NCI-H2171 (cell line): ENCODE measurements around the gene SNX8.

Experiments
- DNase-seq: peaks from one replicate; lab custom pipeline; 2025; lab: John Stamatoyannopoulos, UW

Gene SNX8

GRCh38 chr7:2242541-2243429 lies 71.5 kb downstream of the SNX8 start:
- no peak for DNase-seq

DNA sequence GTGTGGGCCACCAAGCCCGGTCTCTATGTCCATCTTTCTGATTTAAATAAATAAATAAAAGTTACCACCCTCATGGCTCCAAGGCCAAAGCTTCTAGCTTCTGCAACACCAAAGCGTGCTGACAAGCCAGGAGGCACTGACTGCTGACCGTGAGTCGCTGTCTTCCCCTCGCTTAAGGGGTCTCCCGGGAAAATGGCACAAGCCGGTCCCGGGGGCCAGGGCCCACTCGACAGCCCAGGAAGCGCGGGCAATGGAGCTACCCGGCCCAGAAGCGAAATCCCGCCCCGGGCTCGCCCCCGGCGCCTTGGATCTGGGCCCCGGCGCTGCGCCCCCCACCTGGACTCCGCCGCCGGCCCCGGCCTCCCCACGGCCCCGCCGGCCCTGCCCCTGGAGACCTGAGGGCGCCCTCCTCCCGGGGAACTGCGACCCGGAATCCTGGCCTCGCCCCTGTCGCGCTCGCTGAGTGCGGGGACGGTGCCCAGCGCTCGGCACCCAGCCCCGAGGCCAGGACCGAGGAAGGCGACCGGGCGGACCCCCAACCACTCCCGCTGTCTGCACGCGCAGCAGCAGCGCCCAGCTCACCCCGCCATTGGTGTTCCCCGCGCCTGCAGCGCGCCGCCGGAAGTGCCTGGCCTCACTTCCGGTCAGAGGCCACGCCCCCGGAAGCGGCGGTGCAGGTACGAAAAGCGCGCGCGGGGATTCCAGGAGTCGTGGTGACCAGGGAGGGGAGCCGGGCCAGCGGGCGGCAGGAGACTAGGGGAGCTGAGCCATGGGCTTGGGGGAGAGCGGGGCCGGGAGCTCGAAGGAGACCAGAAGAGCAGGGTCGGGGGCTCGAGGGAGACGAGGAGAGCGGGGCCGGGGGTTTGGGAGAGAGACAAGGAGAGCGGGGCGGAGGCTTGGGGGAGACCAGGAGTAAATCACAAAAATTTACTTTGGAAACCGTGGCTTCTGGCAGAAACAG lies 72.4 kb downstream of the SNX8 start, which contains the start of the genes MRM2 and NUDT1:
MRM2 (minus strand) TSS at position 626 of the 961 bp plus-strand sequence; CDS start at position 590, 36 bp downstream.
NUDT1 (plus strand) TSS at position 647 of the 961 bp plus-strand sequence. CDS start 2,349 bp downstream, outside the sequence.
- DNase-seq = peak; percentile 74

DNA sequence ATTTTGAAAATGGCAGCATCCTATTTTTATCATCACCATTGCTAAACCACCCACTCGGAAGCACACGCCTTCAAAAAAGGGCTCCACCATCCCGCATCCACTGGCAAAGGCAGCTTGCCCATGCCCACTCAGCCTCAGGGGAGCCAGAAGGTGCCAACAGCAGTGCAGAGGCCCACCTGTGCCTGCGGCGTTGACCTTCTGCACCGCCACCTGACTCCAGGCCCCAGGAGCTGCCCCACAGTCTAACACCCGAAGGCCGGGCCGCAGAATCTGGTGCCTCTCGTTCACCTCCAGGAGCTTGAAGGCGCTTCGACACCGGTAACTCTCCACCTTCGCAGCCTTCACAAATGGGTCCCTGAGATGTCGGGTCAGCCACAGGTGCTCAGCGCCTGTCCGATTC lies 75.0 kb downstream of the SNX8 start:
- DNase-seq = no peak

- DNase-seq = peak; percentile 71
Observed at GRCh38 chr7:2237109-2237602, 77.1 kb downstream of the SNX8 start.

DNA sequence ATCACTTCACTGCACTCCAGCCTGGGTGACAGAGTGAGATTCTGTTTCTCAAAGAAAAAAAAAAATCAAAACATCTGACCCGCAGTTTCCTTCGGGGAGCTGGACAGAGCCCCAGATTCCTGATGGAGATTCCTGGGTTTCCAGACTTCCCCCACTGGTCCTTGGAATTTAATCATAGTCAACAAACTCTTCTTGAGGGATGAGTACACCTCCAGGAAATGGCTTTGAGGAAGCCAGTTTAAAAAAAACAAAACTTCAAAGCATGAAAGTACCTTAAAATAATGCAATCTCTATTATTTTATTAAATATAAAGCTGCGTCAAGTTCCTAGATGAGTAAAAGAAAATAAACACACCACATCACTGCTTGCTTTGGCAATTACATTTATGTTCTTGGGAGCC lies 80.3 kb downstream of the SNX8 start:
- no peak for DNase-seq

- DNase-seq = peak; percentile 88
Observed at GRCh38 chr7:2232766-2233520, 81.3 kb downstream of the SNX8 start, which contains the start of gene MAD1L1. MAD1L1 (minus strand) TSS chr7:2232945; CDS start chr7:2230133, 2,812 bp downstream.

- DNase-seq = no peak
Observed at GRCh38 chr7:2231992-2232765, 82.1 kb downstream of the SNX8 start.

- DNase-seq = no peak
Observed at GRCh38 chr7:2230882-2231281, 83.4 kb downstream of the SNX8 start.

GRCh38 chr7:2230226-2230625 lies 84.0 kb downstream of the SNX8 start:
- DNase-seq = no peak

GRCh38 chr7:2229467-2229866 lies 84.8 kb downstream of the SNX8 start:
- DNase-seq = no peak

DNA sequence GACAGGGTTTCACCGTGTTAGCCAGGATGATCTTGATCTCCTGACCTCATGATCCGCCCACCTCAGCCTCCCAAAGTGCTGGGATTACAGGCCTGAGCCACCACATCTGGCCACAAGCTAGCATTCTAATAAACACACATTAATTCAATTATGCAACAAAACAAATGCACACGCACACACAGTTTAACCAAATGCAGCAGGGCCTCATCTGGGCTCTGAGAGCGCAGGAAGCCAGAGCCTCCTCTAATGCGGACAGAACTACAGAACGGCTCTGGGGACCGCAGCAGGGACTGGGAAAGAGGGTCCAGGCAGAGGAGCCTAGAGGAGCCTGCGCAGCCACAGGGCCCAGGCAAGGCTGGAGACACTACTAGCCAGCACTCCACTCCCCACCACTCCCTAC lies 85.3 kb downstream of the SNX8 start:
- no peak for DNase-seq

- no peak for DNase-seq
Observed at GRCh38 chr7:2227699-2228098, 86.5 kb downstream of the SNX8 start.

DNA sequence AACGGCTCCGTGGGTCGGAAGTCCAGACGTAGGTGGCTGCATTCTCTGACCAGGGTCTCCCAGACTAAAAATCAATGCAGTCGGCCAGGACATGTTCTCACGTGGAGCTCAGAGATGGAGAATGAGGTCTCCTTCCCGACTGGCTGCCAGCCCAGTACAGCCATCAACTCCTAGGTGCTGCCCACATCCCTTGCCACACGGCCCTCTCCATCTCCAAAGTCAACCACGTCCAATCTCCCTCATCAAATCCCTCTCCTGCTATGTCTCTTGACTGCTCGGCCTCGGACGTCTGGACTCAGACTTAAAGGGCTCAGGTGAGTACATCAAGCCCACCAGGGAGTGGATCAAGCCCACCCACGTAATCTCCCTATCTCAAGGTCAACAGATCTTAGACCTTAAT lies 88.4 kb downstream of the SNX8 start:
- no peak for DNase-seq

DNA sequence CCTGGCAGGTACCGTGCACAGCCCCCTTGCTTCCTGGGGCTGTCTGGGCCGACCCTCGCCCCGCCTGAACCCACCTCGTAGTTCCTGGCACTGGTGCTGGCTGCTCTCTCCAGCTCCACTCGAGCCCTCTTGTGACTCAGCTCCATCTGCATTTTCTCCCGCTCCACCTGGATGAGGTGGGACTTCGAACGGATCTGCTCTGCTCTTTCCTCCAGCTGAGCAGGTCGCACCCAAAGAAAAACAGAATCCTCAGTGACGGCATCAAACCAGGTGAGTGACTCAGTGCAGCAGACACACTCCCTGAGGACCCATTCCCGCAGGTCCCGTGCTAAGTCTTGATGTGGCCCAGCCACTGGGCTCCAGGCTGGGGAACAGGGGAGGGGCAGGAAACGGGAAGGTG lies 88.9 kb downstream of the SNX8 start:
- no peak for DNase-seq

DNA sequence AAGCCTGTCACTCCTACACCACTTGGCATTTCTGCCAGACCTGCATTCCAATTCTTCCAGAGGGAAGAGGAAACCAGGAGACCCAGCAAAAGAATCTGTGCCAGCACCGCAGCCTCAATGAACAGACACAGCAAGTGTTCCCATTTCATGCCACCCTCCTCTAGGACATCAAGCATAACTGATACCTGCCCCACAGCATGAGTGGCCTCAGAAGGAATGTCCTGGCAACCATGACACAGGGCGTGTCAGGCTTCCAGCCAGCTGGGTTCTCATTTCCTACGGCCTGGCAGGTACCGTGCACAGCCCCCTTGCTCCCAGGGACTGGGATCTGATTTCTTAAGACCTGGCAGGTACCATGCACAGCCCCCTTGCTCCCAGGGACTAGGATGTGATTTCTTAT lies 89.3 kb downstream of the SNX8 start:
- DNase-seq = no peak

GRCh38 chr7:2224491-2224928 lies 89.7 kb downstream of the SNX8 start:
- no peak for DNase-seq

GRCh38 chr7:2223321-2223720 lies 90.9 kb downstream of the SNX8 start:
- no peak for DNase-seq

DNA sequence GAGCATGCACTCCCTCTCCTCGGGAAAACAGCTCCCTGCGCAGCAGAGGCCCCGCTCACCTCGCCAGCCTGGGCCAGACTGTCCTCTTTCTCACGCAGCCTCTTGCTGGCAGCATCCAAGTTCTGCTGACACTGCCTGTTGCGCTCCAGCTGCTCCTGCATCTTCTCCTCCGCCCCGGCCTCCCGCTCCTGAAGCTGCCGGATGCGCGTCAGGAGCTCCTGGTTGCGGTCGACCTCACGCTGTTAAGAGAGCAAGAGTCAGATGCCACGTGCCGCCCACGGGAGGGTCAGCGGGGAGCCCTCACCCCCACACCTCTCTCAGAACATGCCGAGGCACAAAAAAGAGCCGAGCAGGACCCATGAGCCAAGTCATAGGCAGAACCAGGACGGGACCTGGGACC lies 91.7 kb downstream of the SNX8 start:
- DNase-seq = no peak

DNA sequence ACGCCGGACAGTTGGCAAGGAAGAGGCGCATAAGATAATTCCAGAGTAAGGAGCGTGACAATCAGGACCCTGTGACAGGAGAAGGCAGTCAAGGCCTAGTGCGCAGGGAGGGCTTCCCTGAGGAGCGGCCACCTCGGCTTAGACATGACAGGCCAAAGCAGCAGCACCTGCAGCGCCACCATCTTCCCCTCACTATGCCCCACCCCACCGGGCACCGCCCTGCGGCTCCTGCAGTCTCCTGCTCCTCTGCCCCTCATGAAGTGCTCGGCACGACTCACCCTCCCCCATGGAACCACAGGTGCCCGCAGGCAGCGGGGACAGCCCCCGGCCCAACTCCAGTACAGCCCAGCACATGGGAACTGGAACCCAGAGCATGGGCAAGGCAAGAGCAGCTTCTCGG lies 93.3 kb downstream of the SNX8 start:
- no peak for DNase-seq

- no peak for DNase-seq
Observed at GRCh38 chr7:2220506-2220905, 93.7 kb downstream of the SNX8 start.

- DNase-seq = no peak
Observed at GRCh38 chr7:2220030-2220429, 94.2 kb downstream of the SNX8 start.
